ENCODE measurements around the gene RBM8A. TPM values are rescaled to one million over a fixed set of nuclear protein-coding genes. Genes with fewer than 3 reads are reported as not detected.

Gene RBM8A
- total RNA-seq, 4 donors from 2014 or later: 199 to 589 (median 381) TPM

DNA sequence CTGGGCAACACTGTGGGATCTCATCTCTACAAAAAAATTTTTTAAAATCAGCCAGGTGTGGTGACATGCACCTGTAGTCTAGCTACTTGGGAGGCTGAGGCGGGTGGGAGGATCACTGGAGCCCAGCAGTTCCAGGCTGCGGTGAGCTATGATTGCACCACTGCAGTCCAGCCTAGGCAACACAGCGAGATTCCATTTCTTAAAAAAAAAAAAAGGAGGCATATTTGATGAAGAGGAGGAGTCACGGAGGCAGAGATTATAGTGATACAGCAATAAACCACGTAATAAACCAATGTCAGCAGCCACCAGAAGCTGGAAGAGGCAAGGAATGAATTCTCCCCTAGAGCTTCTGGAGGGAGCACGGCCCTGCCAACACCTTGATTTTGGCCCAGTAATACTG is 26.6 kb upstream of the RBM8A start:
- no peaks in the 10 kb centered on the region for H3K9me3 ChIP-seq
- DNase-seq (no peak), ATAC-seq (no peak)
- H3K4me1 ChIP-seq: peaks cover 82 to 87% of the 10 kb centered on the region in 2 donors
- TF ChIP-seq, protein P1, sequence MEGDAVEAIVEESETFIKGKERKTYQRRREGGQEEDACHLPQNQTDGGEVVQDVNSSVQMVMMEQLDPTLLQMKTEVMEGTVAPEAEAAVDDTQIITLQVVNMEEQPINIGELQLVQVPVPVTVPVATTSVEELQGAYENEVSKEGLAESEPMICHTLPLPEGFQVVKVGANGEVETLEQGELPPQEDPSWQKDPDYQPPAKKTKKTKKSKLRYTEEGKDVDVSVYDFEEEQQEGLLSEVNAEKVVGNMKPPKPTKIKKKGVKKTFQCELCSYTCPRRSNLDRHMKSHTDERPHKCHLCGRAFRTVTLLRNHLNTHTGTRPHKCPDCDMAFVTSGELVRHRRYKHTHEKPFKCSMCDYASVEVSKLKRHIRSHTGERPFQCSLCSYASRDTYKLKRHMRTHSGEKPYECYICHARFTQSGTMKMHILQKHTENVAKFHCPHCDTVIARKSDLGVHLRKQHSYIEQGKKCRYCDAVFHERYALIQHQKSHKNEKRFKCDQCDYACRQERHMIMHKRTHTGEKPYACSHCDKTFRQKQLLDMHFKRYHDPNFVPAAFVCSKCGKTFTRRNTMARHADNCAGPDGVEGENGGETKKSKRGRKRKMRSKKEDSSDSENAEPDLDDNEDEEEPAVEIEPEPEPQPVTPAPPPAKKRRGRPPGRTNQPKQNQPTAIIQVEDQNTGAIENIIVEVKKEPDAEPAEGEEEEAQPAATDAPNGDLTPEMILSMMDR (IDR thresholded peaks at IDR 0.05 in 4 of 5, conservative IDR thresholded peaks at IDR 0.05 in 1 of 5): no peak
- TF ChIP-seq POLR2A (IDR thresholded peaks at IDR 0.05): no peak
- in situ Hi-C loops (cut with MboI; ENCODE audit: low sequenced_read_pairs in 4 of 4): loop anchor here in 1 of 4 donors (10.0 kb wide), 1 partner anchor 59 kb away; no protein-coding TSS in a partner anchor
- no peaks in the 10 kb centered on the region for H3K27me3 ChIP-seq
- peak overlapping the region in 3 of 4 donors; percentile 62 to 72 (median 68) for H3K4me3 ChIP-seq
- intact Hi-C loops (cut with DNase I; ENCODE audit: low total_unique reads): no loop called here
- peaks cover 0 to 6% of the 10 kb centered on the region in 2 donors for H3K36me3 ChIP-seq
- H3K27ac ChIP-seq: peak overlapping the region; percentile 88 to 99 (median 96)

DNA sequence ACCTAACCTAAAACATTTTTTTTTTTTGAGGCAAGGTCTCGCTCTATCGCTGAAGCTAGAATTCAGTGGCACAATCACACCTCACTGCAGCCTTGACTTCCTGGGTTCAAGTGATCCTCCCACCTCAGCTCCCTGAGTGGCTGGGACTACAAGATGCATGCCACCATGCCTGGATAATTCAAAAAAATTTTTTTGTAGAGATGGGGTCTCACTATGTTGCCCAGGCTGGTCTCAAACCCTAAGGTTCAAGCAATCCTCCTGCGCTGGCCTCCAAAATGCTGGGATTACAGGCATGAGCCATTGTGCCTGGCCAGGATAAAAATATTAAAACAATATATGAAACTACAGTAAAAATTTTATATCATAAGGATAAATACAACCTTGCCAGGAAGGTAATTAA is 25.6 kb upstream of the RBM8A start:
- TF ChIP-seq, protein P1 (IDR thresholded peaks at IDR 0.05 in 4 of 5, conservative IDR thresholded peaks at IDR 0.05 in 1 of 5): no peak
- no peak for TF ChIP-seq POLR2A (IDR thresholded peaks at IDR 0.05)
- ATAC-seq (no peak), DNase-seq (no peak)
- in situ Hi-C loops (cut with MboI; ENCODE audit: low sequenced_read_pairs in 4 of 4) (loop anchor here in 1 of 4 donors (10.0 kb wide), 1 partner anchor 58 kb away; no protein-coding TSS in a partner anchor), intact Hi-C loops (cut with DNase I; ENCODE audit: low total_unique reads) (no loop called here)
- no peaks in the 10 kb centered on the region for H3K9me3 ChIP-seq
- H3K4me3 ChIP-seq: peak overlapping the region in 2 of 4 donors; percentile 2 to 62
- H3K4me1 ChIP-seq: peaks cover 84 to 88% of the 10 kb centered on the region in 2 donors
- H3K27me3 ChIP-seq: no peaks in the 10 kb centered on the region
- H3K27ac ChIP-seq: peak overlapping the region; percentile 88 to 99 (median 96)
- H3K36me3 ChIP-seq: peaks cover 0 to 6% of the 10 kb centered on the region in 2 donors

DNA sequence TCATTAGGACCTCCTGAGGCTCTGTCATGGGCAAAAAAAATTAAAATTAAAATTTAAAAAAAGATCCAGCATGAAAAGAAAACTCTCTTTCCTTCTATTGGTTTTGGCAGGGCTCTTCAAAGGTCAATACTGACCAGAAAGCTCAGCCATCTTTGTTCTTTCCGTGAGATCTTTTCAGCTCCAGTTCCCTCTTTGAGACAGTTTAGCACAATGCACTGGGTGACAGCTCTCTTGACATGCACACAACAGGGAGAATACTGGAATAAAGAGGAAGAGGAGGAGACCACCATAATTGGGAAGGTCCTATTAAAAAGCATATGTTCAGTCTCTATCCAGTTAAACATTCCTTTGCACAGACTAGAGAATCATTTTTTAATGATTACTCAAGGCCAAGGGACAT is 24.2 kb upstream of the RBM8A start:
- TF ChIP-seq, protein P1 (IDR thresholded peaks at IDR 0.05 in 4 of 5, conservative IDR thresholded peaks at IDR 0.05 in 1 of 5): no peak
- TF ChIP-seq POLR2A (IDR thresholded peaks at IDR 0.05): no peak
- peaks cover 95 to 96% of the 10 kb centered on the region in 2 donors for H3K4me1 ChIP-seq

DNA sequence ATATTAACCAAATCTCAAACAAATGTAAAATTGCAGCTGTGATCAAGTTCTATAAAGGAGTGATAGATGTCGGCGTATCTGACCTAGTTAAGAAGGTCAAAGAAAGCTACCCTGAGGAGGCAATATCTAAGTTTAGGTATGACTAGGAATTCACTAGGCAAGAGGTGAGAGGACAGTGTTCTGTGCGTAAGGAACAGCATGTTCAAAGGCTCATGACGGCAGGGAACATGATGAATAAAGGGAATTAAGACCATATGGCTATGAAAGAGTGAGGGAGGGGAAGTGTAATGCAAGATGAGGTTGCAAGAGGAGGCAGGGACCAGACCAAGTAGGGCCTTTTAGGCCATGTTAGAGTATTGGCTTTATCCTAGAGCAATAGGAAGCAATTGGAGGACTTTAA is 21.9 kb upstream of the RBM8A start:
- peaks cover 72 to 76% of the 10 kb centered on the region in 2 donors for H3K4me1 ChIP-seq
- ATAC-seq (peak; percentile 94 to 97), DNase-seq (peak; percentile 58 to 84)
- TF ChIP-seq POLR2A (IDR thresholded peaks at IDR 0.05): peak; percentile 48 to 70
- TF ChIP-seq, protein P1 (IDR thresholded peaks at IDR 0.05 in 4 of 5, conservative IDR thresholded peaks at IDR 0.05 in 1 of 5): no peak
- peak overlapping the region; percentile 88 to 99 (median 96) for H3K27ac ChIP-seq
- no peak overlapping the region for H3K4me3 ChIP-seq
- H3K36me3 ChIP-seq: peaks cover 0 to 26% of the 10 kb centered on the region in 2 donors
- in situ Hi-C loops (cut with MboI; ENCODE audit: low sequenced_read_pairs in 4 of 4) (no loop called here), intact Hi-C loops (cut with DNase I; ENCODE audit: low total_unique reads) (loop anchor here (5.0 kb wide), 1 partner anchor 48 kb away; the partner anchor contains the start of gene TXNIP)
- no peaks in the 10 kb centered on the region for H3K27me3 ChIP-seq
- no peaks in the 10 kb centered on the region for H3K9me3 ChIP-seq

More for the DNA sequence above, 24.2 kb upstream of the RBM8A start:
- in situ Hi-C loops (cut with MboI; ENCODE audit: low sequenced_read_pairs in 4 of 4) (loop anchor here in 1 of 4 donors (10.0 kb wide), 1 partner anchor 57 kb away; no protein-coding TSS in a partner anchor), intact Hi-C loops (cut with DNase I; ENCODE audit: low total_unique reads) (no loop called here)
- H3K27ac ChIP-seq: peak overlapping the region; percentile 88 to 99 (median 96)
- ATAC-seq: no peak
- no peaks in the 10 kb centered on the region for H3K9me3 ChIP-seq
- peaks cover 0 to 17% of the 10 kb centered on the region in 2 donors for H3K36me3 ChIP-seq
- peak overlapping the region in 1 of 4 donors; percentile 5 for H3K4me3 ChIP-seq
- H3K27me3 ChIP-seq: no peaks in the 10 kb centered on the region
- DNase-seq: no peak
